GM21381 (cell line): Measurements from ENCODE around the gene AFAP1.

Experiments used
- ATAC-seq: cut with Tn5 transposase; IDR thresholded peaks from one replicate; pipeline ENCODE4 v1.9.1; 2021; ENCODE audit warnings: mild to moderate bottlenecking, moderate library complexity; ENCODE audit not compliant: unreplicated experiment

AFAP1 gene

DNA sequence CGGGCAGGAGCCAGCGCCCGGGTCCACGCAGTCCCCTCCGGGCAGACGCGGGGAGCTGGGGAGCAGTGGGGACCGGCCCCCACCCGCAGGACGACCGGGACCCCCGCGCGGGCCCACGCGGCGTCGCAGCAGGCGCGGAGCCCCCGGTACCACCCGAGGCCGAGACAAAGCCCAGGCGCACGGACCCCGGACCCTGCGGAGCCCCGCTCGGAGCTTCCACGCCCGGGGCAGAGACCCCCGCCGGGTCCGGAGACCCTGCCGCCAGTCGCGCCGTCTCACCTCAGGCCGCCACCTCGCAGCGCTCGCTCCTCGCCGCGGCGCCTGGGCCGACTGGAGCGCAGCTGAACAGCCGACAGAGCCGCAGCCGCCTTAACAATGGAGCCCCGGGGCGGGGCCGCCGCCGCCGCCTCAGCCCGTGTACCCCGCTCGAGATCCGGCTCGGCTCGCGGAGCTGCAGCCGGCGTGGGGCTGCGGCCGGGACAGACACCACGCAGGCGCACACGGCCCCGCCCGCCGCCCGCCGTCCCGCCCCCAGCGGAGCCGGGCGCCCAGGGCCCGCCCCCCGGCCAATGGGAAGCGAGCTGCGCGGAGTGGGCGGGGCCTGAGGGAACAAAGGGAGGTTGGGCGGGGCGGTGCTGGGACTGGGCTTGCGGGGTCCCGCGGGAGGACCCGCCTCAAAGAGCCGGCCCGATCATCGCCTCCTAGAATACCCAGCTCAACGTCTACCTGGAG is at the start of gene AFAP1:
AFAP1 (minus strand) TSS at position 485 of the 732 bp plus-strand sequence. CDS start 67,783 bp downstream, outside the sequence.
- peak; percentile 96 for ATAC-seq

GRCh38 chr4:7988437-7988836 is 48.8 kb upstream of the AFAP1 start:
- ATAC-seq = no peak

DNA sequence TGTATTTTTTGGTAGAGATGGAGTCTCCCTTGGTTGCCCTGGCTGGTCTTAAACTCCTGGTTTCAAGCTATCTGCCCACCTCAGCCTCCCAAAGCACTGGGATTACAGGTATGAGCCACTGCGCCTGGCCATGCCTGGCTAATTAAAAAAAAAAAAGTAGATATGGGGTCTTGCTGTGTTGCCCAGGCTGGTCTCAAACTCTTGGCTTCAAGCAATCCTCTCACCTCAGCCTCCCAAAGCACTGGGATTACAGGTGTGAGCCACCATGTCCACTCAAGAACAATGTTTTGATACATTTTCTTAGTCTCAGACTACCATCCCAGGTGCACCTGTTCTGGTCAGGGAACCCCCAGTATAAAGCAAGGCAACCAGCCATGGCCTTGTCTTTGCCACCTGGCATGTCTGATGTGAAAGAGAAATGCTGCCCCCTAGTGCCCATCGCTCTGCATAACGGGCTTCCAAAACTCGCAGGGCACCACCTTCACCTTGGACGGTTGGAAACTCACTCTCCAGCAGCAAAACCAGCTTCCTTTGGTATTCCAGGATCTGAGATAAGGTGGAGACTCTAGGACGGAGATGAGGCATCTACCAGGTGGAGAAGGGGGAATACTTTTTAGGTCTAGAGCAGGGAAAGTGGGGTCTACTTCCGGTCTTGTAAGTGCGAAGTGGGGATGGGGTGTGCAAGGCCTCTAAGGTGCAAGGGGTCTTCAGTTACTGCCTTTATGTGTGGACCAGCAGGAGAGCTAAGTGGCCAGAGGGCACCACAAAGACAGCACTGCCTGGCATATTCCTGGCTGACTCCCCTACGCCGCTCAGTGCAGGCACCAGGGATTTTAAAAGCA is 47.7 kb upstream of the AFAP1 start:
- ATAC-seq = no peak

DNA sequence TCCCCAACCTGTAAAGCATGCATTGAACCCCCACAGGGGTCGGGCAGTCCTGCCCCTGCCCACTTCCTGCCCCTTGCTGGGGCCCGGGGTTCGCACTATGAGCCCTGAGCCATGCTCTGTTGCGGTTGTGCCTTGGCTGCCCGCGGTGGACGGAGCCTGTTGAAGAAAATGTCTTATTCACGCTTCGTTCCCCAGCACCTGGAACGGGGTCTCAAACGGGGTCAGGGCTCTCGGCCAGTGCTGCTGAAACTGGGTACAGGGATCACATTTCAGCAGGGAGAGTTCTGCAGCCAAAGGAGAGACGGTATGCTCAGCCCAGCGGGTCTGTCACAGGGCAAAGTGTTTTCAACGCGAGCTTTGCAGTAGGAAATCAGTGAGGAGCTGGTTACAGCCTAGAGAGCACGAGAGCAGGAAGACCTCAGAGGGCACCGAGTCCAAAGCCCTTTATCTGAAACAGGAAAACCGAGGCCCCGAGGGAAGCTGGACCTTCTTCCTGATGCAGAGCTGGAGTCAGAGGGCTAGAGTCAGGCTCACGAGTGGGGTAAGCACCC is 46.3 kb upstream of the AFAP1 start:
- ATAC-seq = no peak

GRCh38 chr4:7985072-7985471 is 45.4 kb upstream of the AFAP1 start:
- ATAC-seq = no peak

GRCh38 chr4:7984286-7984925 is 44.7 kb upstream of the AFAP1 start:
- ATAC-seq = no peak

GRCh38 chr4:7983296-7983695 is 43.6 kb upstream of the AFAP1 start:
- no peak for ATAC-seq

DNA sequence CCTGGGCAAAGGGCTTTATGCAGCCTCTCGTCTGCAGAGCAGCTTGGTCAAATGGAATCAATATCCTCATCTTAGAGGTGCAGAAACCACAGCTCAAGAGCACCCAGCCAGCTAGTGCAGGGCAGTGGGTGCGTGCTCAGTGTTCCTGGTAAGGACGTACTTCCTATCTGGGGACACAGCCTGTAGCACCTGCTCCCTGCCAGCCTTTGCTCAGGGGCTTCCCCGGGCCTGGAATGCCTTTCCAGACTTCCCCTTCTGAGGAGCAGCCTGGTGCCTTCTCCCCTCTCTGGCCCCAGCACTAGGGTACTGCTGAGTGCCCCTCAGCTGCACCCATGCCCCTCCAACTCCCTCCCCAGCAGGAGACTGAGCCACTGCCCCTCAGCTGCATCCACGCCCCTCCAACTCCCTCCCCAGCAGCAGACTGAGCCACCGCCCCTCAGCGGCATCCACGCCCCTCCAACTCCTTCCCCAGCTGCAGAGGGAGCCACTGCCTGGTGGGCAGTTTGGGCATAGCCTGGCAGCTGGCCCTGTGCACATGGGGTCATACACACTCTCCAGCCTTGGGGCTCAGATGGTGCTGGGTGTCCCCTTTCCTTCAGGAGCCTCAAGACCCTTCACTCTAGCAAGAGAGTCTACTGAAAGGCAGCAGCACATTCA is 42.2 kb upstream of the AFAP1 start:
- no peak for ATAC-seq

DNA sequence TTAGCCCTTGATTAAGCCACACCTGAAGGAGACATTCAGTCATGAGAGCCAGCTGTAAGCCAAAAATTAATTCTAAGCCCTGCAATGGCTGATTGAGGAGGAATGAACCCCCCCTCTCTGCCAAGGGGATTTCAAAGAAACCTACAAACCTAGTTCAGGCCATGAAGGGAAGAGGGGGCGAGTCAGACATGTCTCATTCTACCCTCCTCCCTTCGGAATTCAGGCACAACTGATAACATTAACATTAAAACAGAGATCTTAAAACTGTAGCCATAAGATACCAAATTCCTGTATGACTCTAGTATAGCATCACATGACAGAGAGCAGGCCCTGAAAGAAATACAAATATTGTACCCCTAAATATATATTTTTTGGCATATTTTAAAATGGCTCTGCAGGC is 40.4 kb upstream of the AFAP1 start:
- no peak for ATAC-seq

- no peak for ATAC-seq
Observed at GRCh38 chr4:7979652-7979968, 39.9 kb upstream of the AFAP1 start.

DNA sequence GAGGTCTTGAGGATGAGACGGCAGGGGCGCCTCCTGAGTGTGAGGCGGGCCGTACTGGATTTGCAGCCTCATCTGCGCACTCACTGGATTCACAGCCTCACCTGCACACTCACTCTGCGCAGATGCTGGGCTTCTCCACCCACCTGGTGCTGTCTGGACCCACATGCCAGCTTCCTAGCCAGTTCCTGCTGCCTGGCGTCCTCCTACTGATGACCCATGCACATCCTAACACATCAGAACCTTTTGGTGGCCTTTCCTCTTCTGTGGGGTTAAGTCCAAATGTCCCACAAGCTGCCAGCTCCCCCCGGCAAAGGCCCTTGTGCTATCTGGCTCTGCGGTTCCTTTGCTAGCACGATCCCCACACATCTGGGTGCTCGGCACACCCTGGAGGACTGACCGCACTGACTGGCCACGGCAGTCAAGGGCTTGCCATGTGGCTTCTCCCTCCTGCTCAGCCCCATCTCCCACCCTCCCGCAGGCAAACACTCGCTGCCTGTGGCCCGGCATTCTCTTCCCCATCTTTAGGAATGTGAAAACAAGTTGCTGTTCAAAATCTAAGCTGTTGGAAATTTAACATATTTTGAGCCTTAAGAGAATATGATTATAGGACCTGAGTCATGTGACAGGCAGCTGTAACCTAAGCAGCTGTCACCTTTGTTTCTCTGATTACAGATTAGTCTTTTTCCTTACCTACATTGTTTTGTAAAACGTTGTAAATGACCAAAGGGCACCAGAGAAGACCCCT is 39.4 kb upstream of the AFAP1 start:
- no peak for ATAC-seq

DNA sequence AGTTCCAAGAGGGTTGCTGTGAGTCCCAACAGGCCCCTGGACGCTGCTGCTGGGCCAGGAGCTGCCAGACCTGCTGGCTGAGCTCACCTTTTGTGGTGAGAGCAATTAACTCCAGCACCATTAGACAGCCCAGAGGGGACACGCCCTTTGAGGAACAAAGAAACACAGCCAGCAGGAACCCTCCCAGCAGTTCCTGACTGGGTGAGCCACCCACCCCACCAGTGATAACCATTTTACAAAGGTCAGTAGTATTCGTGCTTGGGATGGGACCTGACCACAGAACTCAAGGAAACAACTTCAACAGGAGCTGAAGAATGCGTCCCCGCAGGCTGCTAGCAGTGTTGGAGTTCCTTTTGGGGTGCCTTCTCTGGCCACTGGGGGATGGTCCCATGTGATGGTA is 38.8 kb upstream of the AFAP1 start:
- ATAC-seq = no peak

DNA sequence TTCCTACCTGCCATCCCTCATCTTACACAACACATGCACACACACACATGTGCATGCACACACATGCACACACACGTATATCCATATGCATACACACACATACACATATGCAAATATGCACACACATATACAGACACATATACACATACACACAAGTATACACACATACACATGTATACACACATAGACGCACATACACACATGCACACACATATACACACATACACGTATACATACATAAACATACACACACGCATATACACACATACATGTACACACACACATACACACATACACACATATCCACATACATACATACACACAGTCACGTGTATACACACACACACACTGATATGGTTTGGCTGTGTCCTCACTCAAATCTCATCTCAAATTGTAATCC is 37.0 kb upstream of the AFAP1 start:
- ATAC-seq = no peak

DNA sequence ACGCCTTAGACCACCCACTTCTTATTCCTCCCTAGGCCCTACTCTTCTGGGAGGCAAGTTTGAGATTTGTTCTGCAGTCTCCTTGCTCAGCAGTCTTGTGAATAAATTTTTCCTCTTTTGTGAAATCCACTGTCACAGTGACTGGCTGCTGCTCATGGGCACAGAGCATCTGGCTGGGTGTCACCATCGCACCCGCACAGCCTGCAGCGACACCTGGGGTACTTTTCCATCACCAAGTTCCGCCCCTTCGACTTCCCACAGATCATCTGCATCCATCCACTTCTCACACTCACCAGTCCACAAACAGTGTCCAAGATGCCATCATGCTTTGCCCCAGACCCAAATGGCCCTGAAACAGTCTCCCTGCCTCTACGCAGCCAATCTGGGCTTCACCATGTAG is 36.4 kb upstream of the AFAP1 start:
- no peak for ATAC-seq

DNA sequence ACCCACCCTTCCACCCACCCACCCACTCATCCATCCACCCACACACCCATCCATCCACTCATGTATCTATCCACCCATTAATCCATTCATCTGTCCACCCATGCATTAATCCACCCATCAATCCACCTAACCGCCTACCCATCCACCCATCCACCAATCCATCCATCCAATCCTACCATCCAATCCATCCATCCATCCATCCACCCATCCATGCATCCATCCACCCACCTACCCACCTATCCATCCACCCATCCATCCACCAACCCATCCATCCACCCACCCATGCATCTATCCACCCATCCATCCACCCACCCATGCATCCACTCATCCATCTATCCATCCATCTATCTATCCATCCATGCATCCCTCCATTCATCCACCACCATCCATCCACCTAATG is 34.8 kb upstream of the AFAP1 start:
- ATAC-seq = no peak

- no peak for ATAC-seq
Observed at GRCh38 chr4:7973545-7973981, 33.9 kb upstream of the AFAP1 start.

DNA sequence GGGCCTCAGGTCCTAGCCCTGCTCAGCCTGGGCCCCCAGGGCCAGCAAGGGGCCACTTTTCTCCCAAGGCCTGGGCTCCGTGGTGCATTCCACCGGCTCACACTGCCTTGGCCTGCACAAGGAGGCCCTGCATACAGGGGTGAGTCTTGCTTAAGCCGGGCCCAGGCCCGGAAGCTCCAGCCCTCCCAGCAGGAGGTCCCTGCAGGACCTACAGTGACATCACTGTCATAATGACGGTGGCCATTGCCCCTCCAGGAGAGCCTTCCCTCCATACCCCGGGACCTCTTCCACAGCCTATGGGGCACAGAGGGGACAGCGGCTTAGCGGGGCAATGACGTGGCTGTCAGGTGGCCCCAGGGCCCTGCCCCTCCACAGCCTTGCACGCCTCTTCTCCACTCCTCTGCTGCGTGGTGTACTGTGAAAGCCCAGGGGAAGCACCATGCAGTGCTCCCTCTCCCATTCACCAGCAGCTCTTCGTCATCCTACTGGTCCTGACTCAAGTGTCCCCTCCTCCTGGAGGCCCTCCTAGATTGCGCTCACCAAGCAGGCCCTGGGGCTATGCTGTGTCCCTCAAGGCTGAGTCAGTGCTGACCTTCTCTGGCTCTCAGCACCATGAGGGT is 32.3 kb upstream of the AFAP1 start:
- no peak for ATAC-seq

GRCh38 chr4:7971159-7971631 is 31.5 kb upstream of the AFAP1 start:
- no peak for ATAC-seq

GRCh38 chr4:7970361-7970946 is 30.8 kb upstream of the AFAP1 start:
- ATAC-seq = peak; percentile 17
